ENCODE results near the gene SPAG4. TPM values are rescaled to one million over a fixed set of nuclear protein-coding genes. Genes with fewer than 3 reads are reported as not detected.

Gene SPAG4
- total and polyA plus RNA-seq, 2 donors: 0.85 to 4.4 TPM

- Histone ChIP-seq H3K36me3 (ENCODE audit: control insufficient read depth in 2 of 2, insufficient read depth in 2 of 2, low read length in 1 of 2) (no peaks in the 10 kb centered on the region), H3K9me3 (ENCODE audit: control insufficient read depth in 2 of 2, insufficient read depth in 1 of 2, low read length in 1 of 2) (peaks cover 1 to 5% of the 10 kb centered on the region in 2 donors), H3K4me1 (ENCODE audit: control insufficient read depth in 2 of 2, insufficient read depth in 2 of 2, low read length in 2 of 2) (no peaks in the 10 kb centered on the region), H3K27me3 (ENCODE audit: control insufficient read depth in 2 of 2, insufficient read depth in 1 of 2, low read length in 1 of 2) (peaks cover 0 to 2% of the 10 kb centered on the region in 2 donors), H3K27ac (ENCODE audit: low read depth in 1 of 2, low read length in 1 of 2) (no peak overlapping the region), H3K4me3 (ENCODE audit: low read length in 2 of 2) (no peak overlapping the region)
- 93% methylated on average over 7 of the region's 7 CpGs for WGBS
- DNase-seq (ENCODE audit: low read depth in 6 of 9, low spot score in 9 of 9): no peak
Measured at GRCh38 chr20:35582131-35582530, 33.5 kb upstream of the SPAG4 start.

DNA sequence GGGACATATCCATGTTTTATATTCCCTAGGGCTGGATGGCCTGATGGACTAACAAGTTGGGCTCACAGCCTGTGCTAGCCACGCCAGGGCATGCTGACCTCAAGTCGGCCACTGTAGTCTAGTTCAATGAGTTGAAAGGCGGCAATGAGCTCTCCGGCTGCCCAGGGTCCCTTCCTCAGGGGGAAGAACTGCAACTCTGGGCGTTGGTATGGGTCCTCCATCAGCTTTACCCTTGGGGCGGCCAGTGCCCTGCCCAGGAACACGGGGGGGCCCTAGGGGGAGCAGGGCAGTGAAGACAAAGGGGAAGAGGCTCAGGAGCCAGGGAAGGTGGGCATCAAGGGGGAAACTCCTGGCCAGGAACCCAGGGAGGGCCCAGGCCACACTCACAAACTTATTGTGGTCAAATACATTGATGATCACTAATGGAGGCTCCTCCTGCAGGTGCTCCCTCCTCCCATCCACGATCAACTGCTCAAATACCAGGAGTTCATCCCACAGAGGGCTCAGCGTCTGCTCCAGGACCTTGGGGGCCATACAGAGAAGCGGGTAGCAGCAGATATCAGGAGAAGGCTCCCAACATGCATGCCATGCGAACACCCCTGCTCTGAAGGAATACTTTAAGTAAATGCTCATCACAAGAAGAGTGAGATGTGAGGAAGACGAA is 32.8 kb upstream of the SPAG4 start:
- no peak overlapping the region for H3K4me3 ChIP-seq (ENCODE audit: low read length in 2 of 2)
- H3K36me3 ChIP-seq (ENCODE audit: control insufficient read depth in 2 of 2, insufficient read depth in 2 of 2, low read length in 1 of 2): no peaks in the 10 kb centered on the region
- DNase-seq (ENCODE audit: low read depth in 6 of 9, low spot score in 9 of 9): no peak
- no peak overlapping the region for H3K27ac ChIP-seq (ENCODE audit: low read depth in 1 of 2, low read length in 1 of 2)
- no peaks in the 10 kb centered on the region for H3K4me1 ChIP-seq (ENCODE audit: control insufficient read depth in 2 of 2, insufficient read depth in 2 of 2, low read length in 2 of 2)
- peaks cover 1 to 5% of the 10 kb centered on the region in 2 donors for H3K9me3 ChIP-seq (ENCODE audit: control insufficient read depth in 2 of 2, insufficient read depth in 1 of 2, low read length in 1 of 2)
- WGBS: 93% methylated on average over 12 of the region's 12 CpGs
- H3K27me3 ChIP-seq (ENCODE audit: control insufficient read depth in 2 of 2, insufficient read depth in 1 of 2, low read length in 1 of 2): peaks cover 0 to 2% of the 10 kb centered on the region in 2 donors

DNA sequence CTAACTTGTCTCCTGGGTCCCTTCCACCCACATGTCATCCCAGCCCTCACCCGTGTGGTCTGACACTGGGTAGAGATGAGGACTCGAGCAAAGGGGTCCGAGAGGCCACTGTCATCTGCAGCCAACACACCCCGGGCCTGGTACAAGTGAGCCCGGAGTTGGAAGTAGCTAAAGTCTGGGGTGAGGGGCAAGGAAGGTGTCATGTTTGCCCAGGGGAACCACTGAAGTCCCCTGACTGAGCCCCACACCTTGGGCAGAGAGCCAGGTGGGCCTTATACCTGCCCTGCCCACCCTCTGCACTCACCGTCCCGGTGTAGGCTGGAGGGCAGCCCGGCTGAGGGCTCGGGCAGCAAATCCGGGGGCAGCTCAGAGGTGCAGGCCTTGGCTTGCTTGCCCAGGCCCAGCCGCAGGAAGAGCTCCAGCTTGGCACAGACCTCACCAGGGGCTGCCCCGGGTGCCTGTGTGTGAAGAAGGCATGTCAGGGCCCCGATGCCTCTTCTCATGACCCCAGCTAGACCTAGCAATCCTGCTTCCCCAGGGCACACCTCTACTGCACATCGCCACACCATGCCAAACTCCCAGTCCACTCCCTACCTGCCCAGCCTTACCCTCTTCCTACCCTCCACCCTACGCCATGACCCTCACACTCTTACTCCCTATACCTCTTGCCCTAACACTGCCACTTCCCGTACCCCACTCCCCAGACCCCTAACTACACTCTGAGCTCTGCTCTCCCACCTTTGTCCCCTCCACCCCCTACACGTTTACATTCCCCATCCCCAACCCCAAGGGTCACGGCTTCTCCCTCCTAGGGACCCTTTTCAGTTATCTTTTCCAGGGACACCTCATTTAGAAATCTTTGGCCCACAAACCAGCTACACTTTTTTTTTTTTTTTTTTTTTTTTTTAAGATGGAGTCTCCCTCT is 31.7 kb upstream of the SPAG4 start:
- no peaks in the 10 kb centered on the region for H3K4me1 ChIP-seq (ENCODE audit: control insufficient read depth in 2 of 2, insufficient read depth in 2 of 2, low read length in 2 of 2)
- no peak overlapping the region for H3K4me3 ChIP-seq (ENCODE audit: low read length in 2 of 2)
- H3K9me3 ChIP-seq (ENCODE audit: control insufficient read depth in 2 of 2, insufficient read depth in 1 of 2, low read length in 1 of 2): peaks cover 1 to 5% of the 10 kb centered on the region in 2 donors
- H3K27me3 ChIP-seq (ENCODE audit: control insufficient read depth in 2 of 2, insufficient read depth in 1 of 2, low read length in 1 of 2): peaks cover 0 to 2% of the 10 kb centered on the region in 2 donors
- no peak for DNase-seq (ENCODE audit: low read depth in 6 of 9, low spot score in 9 of 9)
- 96% methylated on average over 18 of the region's 18 CpGs for WGBS
- no peaks in the 10 kb centered on the region for H3K36me3 ChIP-seq (ENCODE audit: control insufficient read depth in 2 of 2, insufficient read depth in 2 of 2, low read length in 1 of 2)
- H3K27ac ChIP-seq (ENCODE audit: low read depth in 1 of 2, low read length in 1 of 2): no peak overlapping the region

- Histone ChIP-seq H3K4me1 (ENCODE audit: control insufficient read depth in 2 of 2, insufficient read depth in 2 of 2, low read length in 2 of 2) (no peaks in the 10 kb centered on the region), H3K9me3 (ENCODE audit: control insufficient read depth in 2 of 2, insufficient read depth in 1 of 2, low read length in 1 of 2) (peaks cover 1 to 4% of the 10 kb centered on the region in 2 donors), H3K36me3 (ENCODE audit: control insufficient read depth in 2 of 2, insufficient read depth in 2 of 2, low read length in 1 of 2) (no peaks in the 10 kb centered on the region), H3K27me3 (ENCODE audit: control insufficient read depth in 2 of 2, insufficient read depth in 1 of 2, low read length in 1 of 2) (no peaks in the 10 kb centered on the region), H3K27ac (ENCODE audit: low read depth in 1 of 2, low read length in 1 of 2) (no peak overlapping the region), H3K4me3 (ENCODE audit: low read length in 2 of 2) (no peak overlapping the region)
- 95% methylated on average over 6 of the region's 6 CpGs for WGBS
- no peak for DNase-seq (ENCODE audit: low read depth in 6 of 9, low spot score in 9 of 9)
Measured at GRCh38 chr20:35586751-35587425, 28.7 kb upstream of the SPAG4 start.

DNA sequence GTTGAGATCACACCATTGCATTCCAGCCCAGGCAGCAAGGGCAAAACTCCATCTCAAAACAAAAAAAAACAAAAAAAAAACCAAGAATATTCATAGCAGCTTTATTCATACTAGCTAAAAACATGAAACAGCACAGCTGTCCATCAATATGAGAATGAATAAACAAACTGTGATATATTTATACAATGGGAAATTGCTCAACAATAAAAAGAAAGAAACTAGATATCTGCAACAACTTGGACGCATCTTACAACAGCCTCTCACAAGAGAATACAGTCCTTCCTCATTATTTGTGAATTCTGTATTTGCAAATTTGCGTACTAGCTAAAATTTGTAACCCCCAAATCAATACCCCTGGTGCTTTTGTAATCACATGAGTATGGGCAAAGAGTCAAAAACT is 28.2 kb upstream of the SPAG4 start:
- 94% methylated on average over 2 of the region's 2 CpGs for WGBS
- Histone ChIP-seq H3K9me3 (ENCODE audit: control insufficient read depth in 2 of 2, insufficient read depth in 1 of 2, low read length in 1 of 2) (no peaks in the 10 kb centered on the region), H3K4me3 (ENCODE audit: low read length in 2 of 2) (no peak overlapping the region), H3K36me3 (ENCODE audit: control insufficient read depth in 2 of 2, insufficient read depth in 2 of 2, low read length in 1 of 2) (no peaks in the 10 kb centered on the region), H3K27me3 (ENCODE audit: control insufficient read depth in 2 of 2, insufficient read depth in 1 of 2, low read length in 1 of 2) (no peaks in the 10 kb centered on the region), H3K27ac (ENCODE audit: low read depth in 1 of 2, low read length in 1 of 2) (no peak overlapping the region), H3K4me1 (ENCODE audit: control insufficient read depth in 2 of 2, insufficient read depth in 2 of 2, low read length in 2 of 2) (no peaks in the 10 kb centered on the region)
- no peak for DNase-seq (ENCODE audit: low read depth in 6 of 9, low spot score in 9 of 9)

GRCh38 chr20:35588397-35588796 is 27.2 kb upstream of the SPAG4 start:
- DNase-seq (ENCODE audit: low read depth in 6 of 9, low spot score in 9 of 9): no peak
- 94% methylated on average over 14 of the region's 14 CpGs for WGBS
- Histone ChIP-seq H3K27ac (ENCODE audit: low read depth in 1 of 2, low read length in 1 of 2) (no peak overlapping the region), H3K4me3 (ENCODE audit: low read length in 2 of 2) (no peak overlapping the region), H3K27me3 (ENCODE audit: control insufficient read depth in 2 of 2, insufficient read depth in 1 of 2, low read length in 1 of 2) (no peaks in the 10 kb centered on the region), H3K36me3 (ENCODE audit: control insufficient read depth in 2 of 2, insufficient read depth in 2 of 2, low read length in 1 of 2) (no peaks in the 10 kb centered on the region), H3K4me1 (ENCODE audit: control insufficient read depth in 2 of 2, insufficient read depth in 2 of 2, low read length in 2 of 2) (no peaks in the 10 kb centered on the region), H3K9me3 (ENCODE audit: control insufficient read depth in 2 of 2, insufficient read depth in 1 of 2, low read length in 1 of 2) (no peaks in the 10 kb centered on the region)

- Histone ChIP-seq H3K4me1 (ENCODE audit: control insufficient read depth in 2 of 2, insufficient read depth in 2 of 2, low read length in 2 of 2) (no peaks in the 10 kb centered on the region), H3K27me3 (ENCODE audit: control insufficient read depth in 2 of 2, insufficient read depth in 1 of 2, low read length in 1 of 2) (peaks cover 0 to 17% of the 10 kb centered on the region in 2 donors), H3K36me3 (ENCODE audit: control insufficient read depth in 2 of 2, insufficient read depth in 2 of 2, low read length in 1 of 2) (no peaks in the 10 kb centered on the region), H3K9me3 (ENCODE audit: control insufficient read depth in 2 of 2, insufficient read depth in 1 of 2, low read length in 1 of 2) (no peaks in the 10 kb centered on the region), H3K27ac (ENCODE audit: low read depth in 1 of 2, low read length in 1 of 2) (no peak overlapping the region), H3K4me3 (ENCODE audit: low read length in 2 of 2) (no peak overlapping the region)
- 2% methylated on average over 2 of the region's 2 CpGs for WGBS
- no peak for DNase-seq (ENCODE audit: low read depth in 6 of 9, low spot score in 9 of 9)
Measured at GRCh38 chr20:35592339-35592974, 23.2 kb upstream of the SPAG4 start.

GRCh38 chr20:35595456-35595855 is 20.2 kb upstream of the SPAG4 start:
- no peak for DNase-seq (ENCODE audit: low read depth in 6 of 9, low spot score in 9 of 9)
- peaks cover 14 to 46% of the 10 kb centered on the region in 2 donors for H3K27me3 ChIP-seq (ENCODE audit: control insufficient read depth in 2 of 2, insufficient read depth in 1 of 2, low read length in 1 of 2)
- no peak overlapping the region for H3K4me3 ChIP-seq (ENCODE audit: low read length in 2 of 2)
- H3K9me3 ChIP-seq (ENCODE audit: control insufficient read depth in 2 of 2, insufficient read depth in 1 of 2, low read length in 1 of 2): peaks cover 0 to 3% of the 10 kb centered on the region in 2 donors
- H3K36me3 ChIP-seq (ENCODE audit: control insufficient read depth in 2 of 2, insufficient read depth in 2 of 2, low read length in 1 of 2): no peaks in the 10 kb centered on the region
- no peak overlapping the region for H3K27ac ChIP-seq (ENCODE audit: low read depth in 1 of 2, low read length in 1 of 2)
- peaks cover 0 to under 1% of the 10 kb centered on the region in 2 donors for H3K4me1 ChIP-seq (ENCODE audit: control insufficient read depth in 2 of 2, insufficient read depth in 2 of 2, low read length in 2 of 2)
- 97% methylated on average over 17 of the region's 17 CpGs for WGBS
